Type B pancreatic cell (in vitro differentiated cells): ENCODE measurements around the gene EPG5. TPM values are rescaled to one million over a fixed set of nuclear protein-coding genes. Genes with fewer than 3 reads are reported as not detected.

Source experiments
- DNase-seq: peaks from one replicate; pipeline ENCODE4 v3.0.0; 2021; ENCODE audit warnings: mixed read lengths; ENCODE audit not compliant: unreplicated experiment; ENCODE audit errors: extremely low spot score
- H3K27ac Mint-ChIP-seq: 2 replicates; pipeline ENCODE4 v1.8.0; 2021; ENCODE audit warnings: mild to moderate bottlenecking, mixed read lengths
- H3K27me3 Mint-ChIP-seq: 2 replicates; pipeline ENCODE4 v1.8.0; 2021; ENCODE audit warnings: mixed read lengths
- H3K36me3 Mint-ChIP-seq: 2 replicates; pipeline ENCODE4 v1.8.0; 2021; ENCODE audit warnings: mixed read lengths
- H3K4me1 Mint-ChIP-seq: one replicate; pipeline ENCODE4 v1.8.0; 2021; ENCODE audit warnings: mixed read lengths; ENCODE audit not compliant: unreplicated experiment
- H3K4me3 Mint-ChIP-seq: 2 replicates; pipeline ENCODE4 v1.8.0; 2021; ENCODE audit warnings: mild to moderate bottlenecking, mixed read lengths
- H3K9me3 Mint-ChIP-seq: 2 replicates; pipeline ENCODE4 v1.8.0; 2021; ENCODE audit warnings: mixed read lengths
- total RNA-seq: library from RNA; stranded (reverse); gene quantifications from 2 replicates; pipeline ENCODE4 v1.2.1, GENCODE V29; 2021; ENCODE audit warnings: low replicate concordance
- TF ChIP-seq, protein P1 (sequence below): fragments of 200-600 bp; sonication (generic); conservative IDR thresholded peaks from 2 replicates; pipeline ENCODE4 v1.5.0; 2021; ENCODE audit warnings: antibody characterized with exemption, mild to moderate bottlenecking

The EPG5 gene
- total RNA-seq, 1 donor from 2014 or later = 27.9 TPM

DNA sequence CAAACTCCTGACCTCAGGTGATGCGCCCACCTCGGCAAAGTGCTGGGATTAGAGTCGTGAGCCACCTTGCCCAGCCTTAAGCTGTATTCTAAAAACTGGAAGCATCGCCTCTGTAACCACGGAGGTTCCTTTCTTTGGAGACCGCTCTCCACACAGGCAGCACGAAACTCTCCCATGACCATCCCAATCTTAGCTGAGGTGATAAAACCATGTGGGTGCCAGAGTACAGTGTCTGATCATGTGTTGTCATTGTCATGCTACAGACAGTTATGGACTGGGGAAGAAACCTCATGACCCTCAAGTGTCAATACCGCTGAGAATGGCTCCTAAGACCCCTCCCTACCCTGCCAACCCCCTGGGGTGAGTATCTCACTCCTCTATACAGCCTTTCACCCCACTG lies 41.4 kb upstream of the EPG5 start:
- Mint-ChIP-seq H3K27me3 (no peaks in the 10 kb centered on the region), H3K9me3 (no peaks in the 10 kb centered on the region), H3K27ac (no peak overlapping the region), H3K36me3 (peaks cover 3% of the 10 kb centered on the region), H3K4me3 (no peak overlapping the region), H3K4me1 (no peaks in the 10 kb centered on the region)
- TF ChIP-seq, protein P1, sequence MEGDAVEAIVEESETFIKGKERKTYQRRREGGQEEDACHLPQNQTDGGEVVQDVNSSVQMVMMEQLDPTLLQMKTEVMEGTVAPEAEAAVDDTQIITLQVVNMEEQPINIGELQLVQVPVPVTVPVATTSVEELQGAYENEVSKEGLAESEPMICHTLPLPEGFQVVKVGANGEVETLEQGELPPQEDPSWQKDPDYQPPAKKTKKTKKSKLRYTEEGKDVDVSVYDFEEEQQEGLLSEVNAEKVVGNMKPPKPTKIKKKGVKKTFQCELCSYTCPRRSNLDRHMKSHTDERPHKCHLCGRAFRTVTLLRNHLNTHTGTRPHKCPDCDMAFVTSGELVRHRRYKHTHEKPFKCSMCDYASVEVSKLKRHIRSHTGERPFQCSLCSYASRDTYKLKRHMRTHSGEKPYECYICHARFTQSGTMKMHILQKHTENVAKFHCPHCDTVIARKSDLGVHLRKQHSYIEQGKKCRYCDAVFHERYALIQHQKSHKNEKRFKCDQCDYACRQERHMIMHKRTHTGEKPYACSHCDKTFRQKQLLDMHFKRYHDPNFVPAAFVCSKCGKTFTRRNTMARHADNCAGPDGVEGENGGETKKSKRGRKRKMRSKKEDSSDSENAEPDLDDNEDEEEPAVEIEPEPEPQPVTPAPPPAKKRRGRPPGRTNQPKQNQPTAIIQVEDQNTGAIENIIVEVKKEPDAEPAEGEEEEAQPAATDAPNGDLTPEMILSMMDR = no peak
- DNase-seq = no peak

DNA sequence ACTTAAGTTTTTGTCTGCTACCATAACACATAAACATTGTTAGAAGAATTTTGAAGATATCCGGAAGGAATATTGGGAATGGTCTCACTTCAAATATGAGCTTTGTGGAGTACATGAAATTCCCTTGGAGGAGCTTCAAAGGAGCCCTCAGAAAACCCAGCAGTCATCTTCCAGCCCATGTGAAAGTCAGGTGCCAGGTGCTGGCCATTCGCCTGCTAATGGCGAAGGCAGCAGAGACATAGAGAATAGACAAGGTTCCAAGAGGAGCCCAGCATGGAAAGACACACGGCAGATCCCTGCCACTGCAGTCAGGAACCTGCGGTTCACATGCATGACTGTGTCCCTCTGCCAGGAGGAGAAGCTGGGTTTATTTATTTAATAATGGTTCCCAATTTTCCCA lies 40.0 kb upstream of the EPG5 start:
- TF ChIP-seq, protein P1 = no peak
- Mint-ChIP-seq H3K9me3 (no peaks in the 10 kb centered on the region), H3K36me3 (peaks cover 10% of the 10 kb centered on the region), H3K4me3 (no peak overlapping the region), H3K27me3 (no peaks in the 10 kb centered on the region), H3K27ac (no peak overlapping the region), H3K4me1 (no peaks in the 10 kb centered on the region)
- DNase-seq = no peak

DNA sequence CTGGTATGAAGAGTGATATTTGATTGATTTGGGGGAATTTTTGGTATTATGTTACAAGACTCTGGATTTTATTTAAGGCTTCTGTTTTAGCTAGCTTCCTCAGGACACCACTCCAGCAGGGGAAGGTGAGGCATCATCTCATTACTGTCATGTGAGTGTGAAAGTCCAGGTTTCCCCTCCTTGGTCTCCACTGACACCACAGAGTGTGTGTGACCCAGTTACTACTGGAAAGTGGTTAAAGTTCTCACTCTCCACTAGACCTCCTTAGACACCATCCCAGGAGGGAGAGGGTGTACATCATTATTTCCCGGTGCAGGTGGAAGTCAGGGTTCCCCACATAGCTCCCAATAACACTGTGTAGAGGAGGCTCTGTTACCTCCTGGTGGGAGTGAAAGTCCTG lies 35.8 kb upstream of the EPG5 start:
- H3K27ac Mint-ChIP-seq = no peak overlapping the region

DNA sequence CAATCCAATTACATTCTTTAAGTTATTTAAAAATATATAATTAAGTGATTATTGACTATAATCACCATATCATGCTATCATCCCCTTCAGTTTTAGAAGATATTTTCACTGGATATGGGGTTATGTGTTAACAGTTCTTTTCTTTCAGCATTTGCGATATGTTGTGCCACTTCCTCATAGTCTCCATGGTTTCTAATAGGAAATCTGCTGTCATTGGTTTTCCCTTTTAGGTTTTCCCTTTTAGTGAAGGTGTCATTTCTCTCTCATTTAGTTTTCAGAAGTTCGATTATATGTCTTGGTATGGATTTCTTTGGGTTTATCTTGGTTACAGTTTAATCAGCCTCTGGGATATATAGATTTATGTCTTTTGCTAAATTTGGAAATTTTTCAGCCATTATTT lies 34.8 kb upstream of the EPG5 start:
- TF ChIP-seq, protein P1 = no peak
- no peaks in the 10 kb centered on the region for H3K9me3 Mint-ChIP-seq

More for the DNA sequence above, 35.8 kb upstream of the EPG5 start:
- Mint-ChIP-seq H3K4me1 (peaks cover 5% of the 10 kb centered on the region), H3K9me3 (no peaks in the 10 kb centered on the region), H3K4me3 (no peak overlapping the region), H3K27me3 (no peaks in the 10 kb centered on the region), H3K36me3 (peaks cover 15% of the 10 kb centered on the region)
- DNase-seq = no peak
- TF ChIP-seq, protein P1 = no peak

DNA sequence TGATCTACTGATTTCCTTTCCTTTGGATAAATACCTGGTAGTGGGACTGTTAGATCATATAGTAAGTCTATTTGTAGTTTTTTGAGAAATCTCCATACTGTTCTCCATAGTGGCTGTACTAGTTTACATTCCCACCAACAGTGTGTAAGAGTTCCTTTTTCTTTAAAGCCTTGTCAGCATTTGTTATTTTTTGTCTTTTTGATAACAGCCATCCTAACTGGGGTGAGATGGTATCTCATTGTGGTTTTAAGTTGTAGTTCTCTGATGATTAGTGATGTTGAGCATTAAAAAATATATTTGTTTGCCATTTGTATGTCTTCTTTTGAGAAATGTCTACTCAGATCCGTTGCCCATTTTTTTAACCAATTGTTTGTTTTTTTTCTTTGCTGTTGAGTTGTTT lies 33.9 kb upstream of the EPG5 start:
- TF ChIP-seq, protein P1 = no peak
- H3K4me1 Mint-ChIP-seq = peaks cover 5% of the 10 kb centered on the region
- H3K9me3 Mint-ChIP-seq = no peaks in the 10 kb centered on the region

More for the DNA sequence above, 34.8 kb upstream of the EPG5 start:
- Mint-ChIP-seq H3K36me3 (peaks cover 15% of the 10 kb centered on the region), H3K4me1 (peaks cover 5% of the 10 kb centered on the region), H3K27me3 (no peaks in the 10 kb centered on the region), H3K4me3 (no peak overlapping the region), H3K27ac (no peak overlapping the region)
- no peak for DNase-seq

DNA sequence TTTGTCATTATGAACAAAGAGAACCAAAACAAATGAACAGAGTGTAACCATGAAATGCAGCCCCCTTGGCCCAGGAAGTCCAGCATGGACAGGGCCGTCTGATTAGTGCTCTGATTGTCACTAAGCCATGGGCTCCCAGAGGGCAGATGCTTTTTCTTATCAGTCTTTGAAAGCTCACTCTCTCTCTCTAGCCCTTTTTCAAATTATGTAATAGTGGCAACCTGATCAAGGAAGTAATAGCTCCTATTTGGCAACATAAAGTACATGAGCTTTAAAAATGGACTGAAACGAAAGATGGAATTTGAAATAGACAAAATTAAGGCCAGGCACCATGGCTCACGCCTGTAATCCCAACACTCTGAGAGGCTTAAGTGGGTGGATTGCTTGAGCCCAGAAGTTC lies 32.4 kb upstream of the EPG5 start:
- peaks cover 15% of the 10 kb centered on the region for H3K36me3 Mint-ChIP-seq
- no peak overlapping the region for H3K27ac Mint-ChIP-seq
- H3K4me1 Mint-ChIP-seq = peaks cover 5% of the 10 kb centered on the region
- no peaks in the 10 kb centered on the region for H3K9me3 Mint-ChIP-seq
- no peak overlapping the region for H3K4me3 Mint-ChIP-seq
- TF ChIP-seq, protein P1 = no peak
- H3K27me3 Mint-ChIP-seq = no peaks in the 10 kb centered on the region
- DNase-seq = no peak

More for the DNA sequence above, 33.9 kb upstream of the EPG5 start:
- DNase-seq = no peak
- Mint-ChIP-seq H3K36me3 (peaks cover 15% of the 10 kb centered on the region), H3K27ac (no peak overlapping the region), H3K4me3 (no peak overlapping the region), H3K27me3 (no peaks in the 10 kb centered on the region)
